Stomach (tissue), 4 donors: ENCODE results near the gene MAP3K14.

ENCODE experiments used
- CTCF ChIP-seq, 7 experiments: fragments of 450-650 bp in 4 of 7; fragments of 200-600 bp in 3 of 7; sonication (generic) in 3 of 7; IDR thresholded peaks; one replicate each; pipeline ENCODE4 v1.5.1; 2016 to 2019; ENCODE audit warnings: antibody characterized with exemption in 7 of 7, control low read depth in 2 of 7, mild to moderate bottlenecking in 1 of 7
- EP300 ChIP-seq: sonication (generic); formaldehyde crosslinking; IDR thresholded peaks from one replicate; pipeline ENCODE4 v1.6.1; 2017; ENCODE audit warnings: antibody characterized with exemption

GRCh38 chr17:45363498-45363897 lies 46.7 kb upstream of the MAP3K14 start:
- TF ChIP-seq EP300 (no peak), CTCF (IDR thresholded peaks at IDR 0.05) (no peak)
